Measurements from ENCODE around the gene EIF3D.

EIF3D gene

DNA sequence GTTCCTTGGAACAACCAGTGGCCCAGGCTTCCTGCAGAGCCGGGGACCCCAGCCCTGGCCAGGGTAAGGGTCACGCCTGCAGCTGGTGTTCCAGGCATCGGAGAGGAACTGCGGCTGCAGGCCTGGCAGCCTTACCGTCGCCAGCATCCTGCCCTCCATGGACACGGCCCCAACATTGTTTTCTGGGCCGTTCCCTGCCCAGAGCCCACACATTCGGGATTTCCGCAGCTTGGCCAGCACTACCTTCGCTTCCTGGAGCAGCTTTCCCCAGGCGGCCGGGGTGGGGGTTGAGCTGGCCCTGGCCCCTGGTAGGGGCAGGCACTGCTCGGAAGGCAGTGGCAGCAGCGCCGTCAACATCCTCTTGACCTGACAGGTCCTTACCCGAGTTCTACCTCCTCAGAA is 65.2 kb downstream of the EIF3D start:
- DNase-seq: no peak

DNA sequence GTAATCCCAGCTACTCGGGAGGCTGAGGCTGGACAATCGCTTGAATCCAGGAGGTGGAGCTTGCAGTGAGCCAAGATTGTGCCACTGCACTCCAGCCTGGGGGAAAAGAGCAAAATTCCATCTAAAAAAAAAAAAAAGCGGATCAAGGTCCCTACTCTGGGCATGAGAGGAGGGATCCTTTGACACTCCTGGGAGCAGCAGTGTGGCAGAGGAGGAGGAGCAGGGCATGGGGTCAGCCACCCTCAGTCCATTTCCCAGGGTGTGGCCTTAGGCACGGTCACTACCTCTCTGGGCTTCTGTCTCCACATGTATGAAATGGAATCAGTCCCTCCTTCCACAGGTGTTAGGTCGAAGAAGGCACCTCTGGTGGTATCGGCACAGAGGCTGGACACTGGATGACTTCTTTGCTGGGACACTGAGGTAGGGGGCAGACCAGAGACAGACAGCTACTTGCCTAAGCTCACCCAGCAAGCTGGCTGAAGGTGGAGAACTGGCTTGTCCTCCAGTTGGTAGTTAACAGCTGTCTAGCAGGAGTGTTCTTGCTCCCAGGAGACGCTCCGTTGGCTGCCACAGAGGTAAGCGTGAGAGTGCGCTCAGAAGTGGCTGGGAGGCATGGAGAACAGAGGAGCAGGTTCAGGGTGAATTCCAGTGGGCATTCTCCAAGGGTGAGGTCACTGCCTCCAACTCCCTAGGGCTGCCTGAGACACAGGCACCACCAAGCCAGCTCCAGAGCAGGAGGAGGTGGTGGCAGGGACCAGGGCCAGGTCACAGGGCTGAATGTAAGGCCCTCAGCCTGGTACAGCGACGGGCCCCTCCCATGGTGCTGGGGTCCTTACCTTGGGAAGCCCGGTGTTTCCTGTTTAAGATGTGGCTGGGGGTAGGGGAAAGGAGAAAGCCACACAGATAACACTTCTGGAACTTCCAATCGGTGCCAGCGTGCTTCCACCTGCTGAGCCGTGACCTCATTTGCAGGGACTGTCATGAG is 67.0 kb downstream of the EIF3D start:
- no peak for DNase-seq

Measured in GF-D8 (cell line).